Smooth muscle cell of the brain vasculature (primary cell): Measurements from ENCODE around the gene SUMO2.

ENCODE experiments used
- DNase-seq: peaks from one replicate; pipeline ENCODE4 v3.0.0-alpha.2; 2012; ENCODE audit warnings: low read depth, low spot score

Gene SUMO2

DNA sequence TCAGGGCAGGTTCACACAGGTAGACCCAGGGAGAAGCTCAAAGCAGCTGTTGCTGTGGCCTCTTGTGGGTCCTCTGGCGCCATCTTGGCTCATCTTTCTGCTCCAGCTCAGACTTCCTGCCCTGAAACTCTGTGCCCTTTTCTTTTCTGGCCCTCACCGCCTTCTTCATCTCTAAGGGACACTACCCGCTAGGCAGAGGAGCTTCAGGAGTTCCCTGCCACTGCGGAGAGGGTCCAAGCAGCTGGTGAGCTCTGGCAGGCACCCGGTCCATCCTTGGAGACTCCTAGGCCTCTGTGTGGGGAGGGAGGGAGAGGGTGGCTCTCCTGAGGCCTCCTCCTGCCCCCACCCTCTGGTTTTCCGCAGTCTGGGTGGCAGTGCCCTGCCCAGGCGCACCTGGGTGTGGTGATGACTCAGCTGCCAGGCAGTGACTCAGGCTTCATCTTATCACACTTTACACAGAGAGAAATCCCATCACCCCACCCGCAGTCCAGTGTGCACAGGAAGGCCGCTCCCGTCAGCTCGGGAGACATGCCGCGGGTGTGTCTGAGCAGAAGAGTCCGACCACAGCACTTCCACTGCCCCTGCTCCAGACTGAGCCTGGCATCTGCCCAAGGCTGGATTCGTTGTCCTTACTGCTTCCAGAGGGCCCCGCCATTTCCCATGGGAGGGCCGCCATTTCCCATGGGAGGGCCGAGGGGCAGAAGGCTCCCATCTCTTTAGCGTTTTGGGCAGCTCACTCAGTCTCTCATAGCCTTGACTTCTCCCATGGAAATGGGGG is 58.5 kb downstream of the SUMO2 start:
- DNase-seq, result no peak

DNA sequence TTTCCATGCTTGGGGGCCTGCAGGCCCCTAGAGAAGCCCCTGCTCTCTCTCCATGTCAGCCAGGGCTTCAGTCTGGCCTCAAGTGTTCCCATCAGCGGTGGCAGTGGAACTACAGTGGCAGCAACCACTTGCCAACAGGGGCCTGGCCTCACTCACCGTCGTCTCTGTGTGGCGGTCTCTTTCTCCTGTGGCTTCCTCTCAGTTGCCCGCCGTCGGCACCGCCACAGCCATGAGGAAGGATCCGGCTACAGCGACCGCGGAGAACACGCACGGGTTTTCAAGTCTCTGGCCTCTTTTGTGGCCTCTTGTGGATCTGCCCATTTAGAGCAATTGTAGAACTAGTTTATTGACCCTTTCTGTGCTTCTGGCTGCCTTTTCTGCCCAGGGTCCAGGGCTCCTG is 64.5 kb downstream of the SUMO2 start:
- DNase-seq, result no peak

DNA sequence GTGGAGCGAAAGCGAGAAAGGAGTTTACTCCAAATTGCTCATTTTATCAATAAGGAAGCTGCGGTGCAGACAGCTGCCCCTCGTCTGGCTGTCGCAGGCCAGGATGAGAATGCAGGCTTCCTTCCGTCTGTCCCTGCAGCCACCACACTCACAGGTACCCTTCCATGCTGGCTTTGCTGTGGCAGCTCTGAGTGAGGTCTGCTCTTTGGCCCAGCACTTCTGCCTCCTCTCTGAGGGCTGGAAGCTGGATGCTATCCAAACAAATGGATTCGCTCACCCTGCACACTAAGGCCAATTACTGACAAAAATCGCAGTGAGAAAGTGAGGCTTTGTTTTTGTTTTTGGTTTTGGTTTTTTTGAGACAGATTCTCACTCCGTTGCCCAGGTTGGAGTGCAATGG is 66.0 kb downstream of the SUMO2 start:
- no peak for DNase-seq
